Vagina (tissue), 2 donors: Measurements from ENCODE around the gene OR2AJ1.

ENCODE experiments used
- CTCF ChIP-seq, 3 experiments: fragments of 450-650 bp in 2 of 3; fragments of 200-600 bp in 1 of 3; sonication (generic) in 1 of 3; IDR thresholded peaks; one replicate each; pipeline ENCODE4 v1.5.1; 2017 to 2019; ENCODE audit warnings: antibody characterized with exemption in 3 of 3, mild to moderate bottlenecking in 2 of 3, moderate library complexity in 2 of 3
- POLR2AphosphoS5 ChIP-seq, 2 donors: sonication (generic); formaldehyde crosslinking; IDR thresholded peaks; one replicate each; pipeline ENCODE4 v1.9.0; 2017; ENCODE audit warnings: antibody characterized with exemption in 2 of 2, mild to moderate bottlenecking in 2 of 2, low read depth in 1 of 2; ENCODE audit not compliant: insufficient read depth in 1 of 2

- TF ChIP-seq CTCF (IDR thresholded peaks at IDR 0.05) = no peak
- no peak for TF ChIP-seq POLR2AphosphoS5 (IDR thresholded peaks at IDR 0.05; ENCODE audit: insufficient read depth in 1 of 2, low read depth in 1 of 2)
Measured at GRCh38 chr1:247961791-247962190, 37.1 kb downstream of the OR2AJ1 start.
